ENCODE data around the gene DPP6. TPM values are rescaled to one million over a fixed set of nuclear protein-coding genes. Genes with fewer than 3 reads are reported as not detected.

Gene DPP6
- total and polyA plus RNA-seq, 9 of the 15 experiments (the other 6 are each of a cell fraction or from before 2014, with no cell fraction given): not detected

- in situ Hi-C loops (cut with MboI): no loop called here
- Histone ChIP-seq H4K20me1 (replicated peaks; ENCODE audit: control insufficient read depth, insufficient read depth, low read length) (no peaks in the 10 kb centered on the region), H3K4me1 (replicated peaks in 1 of 2; ENCODE audit: control insufficient read depth in 2 of 2, insufficient read depth in 2 of 2, low read length in 2 of 2) (no peaks in the 10 kb centered on the region), H3K4me2 (ENCODE audit: insufficient read depth, low read length) (no peak overlapping the region), H3K9ac (ENCODE audit: insufficient read depth in 1 of 2, low read depth in 2 of 2, low read length in 2 of 2) (no peak overlapping the region), H3K36me3 (ENCODE audit: control insufficient read depth, insufficient read depth, low read length) (no peaks in the 10 kb centered on the region), H3K9me1 (ENCODE audit: control insufficient read depth, insufficient read depth, low read length) (no peaks in the 10 kb centered on the region), H3K4me3 (no peak overlapping the region), H3K27ac (ENCODE audit: extremely low read depth, low read depth, low read length) (no peak overlapping the region), H3K27me3 (ENCODE audit: control insufficient read depth in 2 of 2, insufficient read depth in 2 of 2, low read length in 2 of 2) (peaks cover 0 to 3% of the 10 kb centered on the region in 2 experiments; a peak in 1 of 5 replicates), H3K79me2 (ENCODE audit: control insufficient read depth, insufficient read depth, low read length) (no peaks in the 10 kb centered on the region), H2AFZ (ENCODE audit: low read depth, low read length) (no peak overlapping the region), H3K9me3 (replicated peaks; ENCODE audit: control insufficient read depth, insufficient read depth, low read depth, low read length) (no peaks in the 10 kb centered on the region)
- WGBS (ENCODE audit: insufficient coverage, low coverage, missing lambda C conversion rate): 0% methylated on average over 6 of the region's 6 CpGs
- CTCF ChIA-PET (ENCODE audit: low intra/inter-chr PET ratio): no interaction called here
- BruUV-seq (replicated peaks): no TSS peak
- no peak for DNase-seq (ENCODE audit: extremely low read depth in 1 of 4, low spot score in 3 of 4)
- POLR2A ChIA-PET: interaction anchor here (0.6 kb wide), 1 partner anchor 11 kb away, joined by 3 read pairs; no protein-coding TSS in a partner anchor
- no peak for TF ChIP-seq BCL6 (CRISPR knock-in tag; IDR thresholded peaks at IDR 0.05)
- no peak for TF ChIP-seq BMI1 (IDR thresholded peaks at IDR 0.05; ENCODE audit: low read length)
- no peak for TF ChIP-seq GABPA (tag; conservative IDR thresholded peaks at IDR 0.05; ENCODE audit: low read depth)
- TF ChIP-seq ZZZ3 (IDR thresholded peaks at IDR 0.05): no peak
- no peak for TF ChIP-seq NCOA2 (IDR thresholded peaks at IDR 0.05; ENCODE audit: partially characterized antibody in 2 of 2)
- intact Hi-C loops (cut with micrococcal nuclease): no loop called here
- no peak for FAIRE-seq
- no peak for ATAC-seq
These were observed 364.5 kb downstream of the DPP6 start for GRCh38 chr7:154416714-154417113.

- in situ Hi-C loops (cut with MboI) (no loop called here), intact Hi-C loops (cut with micrococcal nuclease) (no loop called here)
- DNase-seq (ENCODE audit: extremely low read depth in 1 of 4, low spot score in 3 of 4) (no peak), FAIRE-seq (no peak), ATAC-seq (no peak)
- POLR2A ChIA-PET: no interaction called here
- Histone ChIP-seq H3K27ac (ENCODE audit: extremely low read depth, low read depth, low read length) (no peak overlapping the region), H3K9me1 (ENCODE audit: control insufficient read depth, insufficient read depth, low read length) (no peaks in the 10 kb centered on the region), H2AFZ (ENCODE audit: low read depth, low read length) (no peak overlapping the region), H3K79me2 (ENCODE audit: control insufficient read depth, insufficient read depth, low read length) (no peaks in the 10 kb centered on the region), H3K4me1 (replicated peaks in 1 of 2; ENCODE audit: control insufficient read depth in 2 of 2, insufficient read depth in 2 of 2, low read length in 2 of 2) (no peaks in the 10 kb centered on the region), H3K4me3 (no peak overlapping the region), H3K36me3 (ENCODE audit: control insufficient read depth, insufficient read depth, low read length) (no peaks in the 10 kb centered on the region), H3K27me3 (ENCODE audit: control insufficient read depth in 2 of 2, insufficient read depth in 2 of 2, low read length in 2 of 2) (peaks cover 0 to 3% of the 10 kb centered on the region in 2 experiments; a peak in 2 of 5 replicates), H3K9ac (ENCODE audit: insufficient read depth in 1 of 2, low read depth in 2 of 2, low read length in 2 of 2) (no peak overlapping the region), H3K9me3 (replicated peaks; ENCODE audit: control insufficient read depth, insufficient read depth, low read depth, low read length) (no peaks in the 10 kb centered on the region), H3K4me2 (ENCODE audit: insufficient read depth, low read length) (no peak overlapping the region), H4K20me1 (replicated peaks; ENCODE audit: control insufficient read depth, insufficient read depth, low read length) (no peaks in the 10 kb centered on the region)
- CTCF ChIA-PET (ENCODE audit: low intra/inter-chr PET ratio): no interaction called here
- no TSS peak for BruUV-seq (replicated peaks)
- WGBS (ENCODE audit: insufficient coverage, low coverage, missing lambda C conversion rate): 0% methylated on average over 10 of the region's 10 CpGs
- TF ChIP-seq TCFL5 (CRISPR knock-in tag; conservative IDR thresholded peaks at IDR 0.05) (no peak), PRMT5 (CRISPR knock-in tag; IDR thresholded peaks at IDR 0.05) (no peak), E2F1 (CRISPR knock-in tag; IDR thresholded peaks at IDR 0.05) (no peak), MIER1 (IDR thresholded peaks at IDR 0.05; ENCODE audit: low read depth) (no peak), CBFA2T2 (conservative IDR thresholded peaks at IDR 0.05) (no peak), TCF3 (CRISPR knock-in tag; IDR thresholded peaks at IDR 0.05) (no peak), SNIP1 (IDR thresholded peaks at IDR 0.05; ENCODE audit: low read depth) (no peak), HDAC6 (IDR thresholded peaks at IDR 0.05; ENCODE audit: low read depth, low read length) (no peak)
These were observed 367.1 kb downstream of the DPP6 start for GRCh38 chr7:154419344-154419743.
